Mucosa of descending colon (tissue), 3 donors: Measurements from ENCODE around the gene SHISA2. TPM values are rescaled to one million over a fixed set of nuclear protein-coding genes. Genes with fewer than 3 reads are reported as not detected.

Source experiments
- ATAC-seq: fragments of 200-7000 bp; cut with Tn5 transposase; one replicate; pipeline ENCODE4 v1.9.1; 2020; ENCODE audit warnings: mild to moderate bottlenecking, moderate library complexity
- DNase-seq, 3 donors: peaks; one replicate each; pipeline ENCODE4 v3.0.0-alpha.2; 2020
- H3K36me3 ChIP-seq: fragments of 200-600 bp; one replicate; pipeline ENCODE4 v1.8.0; 2021; ENCODE audit warnings: low read depth, mild to moderate bottlenecking
- H3K4me1 ChIP-seq: fragments of 200-600 bp; one replicate; pipeline ENCODE4 v1.8.0; 2021; ENCODE audit warnings: low read depth, mild to moderate bottlenecking
- H3K4me3 ChIP-seq: fragments of 200-600 bp; one replicate; pipeline ENCODE4 v1.8.0; 2021; ENCODE audit warnings: mild to moderate bottlenecking
- H3K9me3 ChIP-seq: fragments of 200-600 bp; one replicate; pipeline ENCODE4 v1.8.0; 2021; ENCODE audit warnings: mild to moderate bottlenecking
- CTCF ChIP-seq: fragments of 200-600 bp; IDR thresholded peaks from one replicate; pipeline ENCODE4 v1.8.0; 2022; ENCODE audit warnings: antibody characterized with exemption, mild to moderate bottlenecking
- intact Hi-C, 2 donors: fragments of 100-400 bp; cut with DNase I in 1 of 2; cut with micrococcal nuclease in 1 of 2; formaldehyde crosslinking; loops; one replicate each; pipeline versions ENCODE4 v1.11.0 to v1.11.1; 2022; cut with DNase I, micrococcal nuclease
- total RNA-seq, 3 donors: library from RNA; stranded (reverse); fragmentation: NEBNext Ultra II Directional in 2 of 3; extraction: Animal tissue kit (Norgen Biotek cat#: 25700) in 2 of 3; gene quantifications; one replicate each; pipeline versions ENCODE4 v1.2.1 to v1.2.4, GENCODE V29; 2021 to 2023
- donor health status: DM: no; HTN: no; CAD: no; lungs with moderate emphysema.
- donor health status: DM: no; HTN: no; CAD: no.
- donor health status: DM: no; HTN: yes; CAD: no.

Gene SHISA2
- total RNA-seq, 3 donors from 2014 or later, result 0.26 to 0.43 (median 0.32) TPM

GRCh38 chr13:26022538-26023292 is 29.1 kb downstream of the SHISA2 start:
- peak; percentile 14 to 54 (median 28) for DNase-seq
- Histone ChIP-seq H3K36me3 (no peaks in the 10 kb centered on the region), H3K4me3 (no peak overlapping the region), H3K4me1 (no peaks in the 10 kb centered on the region), H3K9me3 (no peaks in the 10 kb centered on the region)
- ATAC-seq, result peak; percentile 38
- TF ChIP-seq CTCF, result no peak
- intact Hi-C loops, result no loop called here

- Histone ChIP-seq H3K36me3 (no peaks in the 10 kb centered on the region), H3K9me3 (no peaks in the 10 kb centered on the region), H3K4me3 (no peak overlapping the region), H3K4me1 (no peaks in the 10 kb centered on the region)
- no peak for ATAC-seq
- no peak for TF ChIP-seq CTCF
- no peak for DNase-seq
- intact Hi-C loops, result no loop called here
Measured at GRCh38 chr13:26021956-26022355, 29.9 kb downstream of the SHISA2 start.

- H3K4me3 ChIP-seq, result no peak overlapping the region
- H3K9me3 ChIP-seq, result no peaks in the 10 kb centered on the region
- no peaks in the 10 kb centered on the region for H3K4me1 ChIP-seq
- H3K36me3 ChIP-seq, result no peaks in the 10 kb centered on the region
- no peak for TF ChIP-seq CTCF
- DNase-seq (no peak), ATAC-seq (no peak)
- intact Hi-C loops, result no loop called here
Measured at GRCh38 chr13:26021516-26021915, 30.3 kb downstream of the SHISA2 start.

GRCh38 chr13:26020891-26021290 is 30.9 kb downstream of the SHISA2 start:
- no peak for TF ChIP-seq CTCF
- intact Hi-C loops, result no loop called here

GRCh38 chr13:26019881-26020870 is 31.6 kb downstream of the SHISA2 start:
- TF ChIP-seq CTCF, result no peak
- intact Hi-C loops, result no loop called here
- Histone ChIP-seq H3K36me3 (no peaks in the 10 kb centered on the region), H3K9me3 (no peaks in the 10 kb centered on the region), H3K4me3 (no peak overlapping the region), H3K4me1 (no peaks in the 10 kb centered on the region)
- DNase-seq (no peak), ATAC-seq (no peak)

More at GRCh38 chr13:26020891-26021290, 30.9 kb downstream of the SHISA2 start:
- H3K36me3 ChIP-seq, result no peaks in the 10 kb centered on the region
- DNase-seq (no peak), ATAC-seq (no peak)
- H3K4me3 ChIP-seq, result no peak overlapping the region
- H3K4me1 ChIP-seq, result no peaks in the 10 kb centered on the region
- no peaks in the 10 kb centered on the region for H3K9me3 ChIP-seq
